Measurements from ENCODE around the gene TMEM234. TPM values are rescaled to one million over a fixed set of nuclear protein-coding genes. Genes with fewer than 3 reads are reported as not detected.
A peak's percentile ranks its signal among the peaks of the same experiment; 100 is the strongest.

Gene TMEM234
- total RNA-seq: 31.8 and 35.5 TPM in 2 replicates

DNA sequence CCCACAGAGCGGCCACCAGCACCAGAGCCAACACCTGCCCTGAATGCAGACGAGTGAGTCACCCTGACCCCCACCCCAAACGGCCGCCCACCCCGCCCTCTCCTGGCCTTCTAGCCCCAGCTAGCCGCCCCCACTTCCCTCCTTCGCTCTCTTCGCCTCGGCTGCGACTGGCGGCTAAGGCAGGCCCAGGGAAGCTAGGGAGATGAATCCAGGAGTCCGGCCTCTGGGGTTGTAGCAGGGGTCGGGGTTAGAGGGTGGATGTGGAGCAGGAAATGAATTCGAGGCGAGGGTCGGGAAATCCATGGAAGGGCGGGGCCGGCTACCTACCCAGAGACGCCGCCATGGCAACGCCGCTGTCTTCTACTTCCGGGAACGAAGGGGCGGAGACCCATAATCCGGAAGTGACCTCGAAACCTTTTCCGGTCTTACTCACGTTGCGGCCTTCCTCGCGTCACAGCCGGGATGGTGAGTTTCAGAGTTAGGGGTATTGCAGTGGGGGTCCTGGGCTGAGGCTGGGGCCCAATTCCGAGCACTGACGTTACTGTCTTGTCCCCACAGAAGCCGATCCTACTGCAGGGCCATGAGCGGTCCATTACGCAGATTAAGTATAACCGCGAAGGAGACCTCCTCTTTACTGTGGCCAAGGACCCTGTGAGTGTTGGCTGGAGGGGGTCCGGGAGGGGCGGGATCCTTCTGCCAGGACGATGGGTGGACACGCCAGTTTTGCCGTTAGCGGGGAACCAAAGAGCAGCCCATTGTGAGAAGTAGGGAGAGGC, at the start of gene TMEM234, which contains the start of gene EIF3I:
TSS of gene TMEM234 (minus strand) at position 374 of the 776 bp plus-strand sequence. CDS start at position 343, 31 bp downstream.
TSS of gene EIF3I (plus strand) at position 428 of the 776 bp plus-strand sequence. CDS start at position 463, 35 bp downstream.
- DNase-seq: peak; percentile 80
- peak within 1 kb of the TSS; percentile 96 for H3K4me3 Mint-ChIP-seq

GRCh38 chr1:32269744-32270143, 47.6 kb upstream of the TMEM234 start:
- Mint-ChIP-seq H3K27me3 (no peaks in the 10 kb centered on the region), H3K4me1 (peaks cover 48% of the 10 kb centered on the region), H3K4me3 (no peak overlapping the region), H3K27ac (no peak overlapping the region), H3K36me3 (ENCODE audit: low read depth) (no peaks in the 10 kb centered on the region), H3K9me3 (no peaks in the 10 kb centered on the region)
- CTCF ChIA-PET: no interaction called here
- TF ChIP-seq, protein P1, sequence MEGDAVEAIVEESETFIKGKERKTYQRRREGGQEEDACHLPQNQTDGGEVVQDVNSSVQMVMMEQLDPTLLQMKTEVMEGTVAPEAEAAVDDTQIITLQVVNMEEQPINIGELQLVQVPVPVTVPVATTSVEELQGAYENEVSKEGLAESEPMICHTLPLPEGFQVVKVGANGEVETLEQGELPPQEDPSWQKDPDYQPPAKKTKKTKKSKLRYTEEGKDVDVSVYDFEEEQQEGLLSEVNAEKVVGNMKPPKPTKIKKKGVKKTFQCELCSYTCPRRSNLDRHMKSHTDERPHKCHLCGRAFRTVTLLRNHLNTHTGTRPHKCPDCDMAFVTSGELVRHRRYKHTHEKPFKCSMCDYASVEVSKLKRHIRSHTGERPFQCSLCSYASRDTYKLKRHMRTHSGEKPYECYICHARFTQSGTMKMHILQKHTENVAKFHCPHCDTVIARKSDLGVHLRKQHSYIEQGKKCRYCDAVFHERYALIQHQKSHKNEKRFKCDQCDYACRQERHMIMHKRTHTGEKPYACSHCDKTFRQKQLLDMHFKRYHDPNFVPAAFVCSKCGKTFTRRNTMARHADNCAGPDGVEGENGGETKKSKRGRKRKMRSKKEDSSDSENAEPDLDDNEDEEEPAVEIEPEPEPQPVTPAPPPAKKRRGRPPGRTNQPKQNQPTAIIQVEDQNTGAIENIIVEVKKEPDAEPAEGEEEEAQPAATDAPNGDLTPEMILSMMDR (IDR thresholded peaks at IDR 0.05): no peak
- DNase-seq (no peak), ATAC-seq (ENCODE audit: low read depth) (no peak)
- intact Hi-C loops (cut with micrococcal nuclease): no loop called here
- POLR2A ChIA-PET: interaction anchor here (0.6 to 1.8 kb wide), 3 partner anchors 8 to 68 kb away, joined by 5 to 8 read pairs (median 6); partner anchors contain the start of gene HDAC1

More for the DNA sequence above, at the start of gene TMEM234, which contains the start of gene EIF3I:
- CTCF ChIA-PET: interaction anchor here (1.7 kb wide), 1 partner anchor 18 kb away, joined by 7 read pairs; no protein-coding TSS in a partner anchor
- intact Hi-C loops (cut with micrococcal nuclease): loop anchor here (1.0 to 5.0 kb wide), 9 partner anchors 14 to 173 kb away; partner anchors contain the start of genes BSDC1, CCDC28B, HDAC1 and LCK
- Mint-ChIP-seq H3K9me3 (no peaks in the 10 kb centered on the region), H3K27ac (peak within 1 kb of the TSS; percentile 95), H3K4me1 (peaks cover 50% of the 10 kb centered on the region), H3K27me3 (no peaks in the 10 kb centered on the region), H3K36me3 (ENCODE audit: low read depth) (peaks cover 56% of the 10 kb centered on the region)
- peak; percentile 85 for ATAC-seq (ENCODE audit: low read depth)
- TF ChIP-seq, protein P1 (IDR thresholded peaks at IDR 0.05): no peak
- POLR2A ChIA-PET: interaction anchor here (0.6 to 5.0 kb wide), 14 partner anchors 13 to 278 kb away, joined by 3 to 47 read pairs (median 6); partner anchors contain the start of genes BSDC1, CCDC28B, DCDC2B and HDAC1

DNA sequence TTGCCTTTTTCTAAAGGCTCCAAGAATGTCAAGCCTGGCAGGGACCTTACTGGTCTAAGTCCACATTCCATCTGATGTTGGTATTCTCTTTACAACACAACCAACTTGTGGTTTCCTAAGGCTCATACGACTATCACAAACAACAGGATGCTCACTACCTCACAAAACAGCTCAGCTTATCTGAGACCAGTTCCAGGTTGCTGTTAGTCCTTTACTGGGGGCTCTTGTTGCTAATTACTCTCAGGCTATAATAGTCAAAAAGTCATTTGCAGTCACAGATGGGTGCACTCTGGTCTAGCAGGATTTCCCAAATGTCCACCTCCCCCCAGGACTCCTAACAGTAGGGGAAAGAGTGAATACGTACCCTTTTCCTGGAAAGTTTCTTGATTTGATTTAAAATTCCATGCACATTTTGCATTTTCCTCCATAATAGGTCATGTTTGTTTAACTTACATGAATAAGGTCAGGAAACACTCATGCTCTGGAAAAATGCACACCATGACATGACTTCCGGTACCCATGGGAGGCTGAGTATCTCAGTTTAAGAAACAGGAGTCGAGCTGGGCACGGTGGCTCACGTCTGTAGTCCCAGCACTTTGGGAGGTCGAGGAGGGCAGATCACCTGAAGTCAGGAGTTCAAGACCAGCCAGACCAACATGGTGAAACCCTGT, 44.9 kb upstream of the TMEM234 start:
- DNase-seq (no peak), ATAC-seq (ENCODE audit: low read depth) (no peak)
- Mint-ChIP-seq H3K27ac (no peak overlapping the region), H3K36me3 (ENCODE audit: low read depth) (no peaks in the 10 kb centered on the region), H3K4me1 (peaks cover 38% of the 10 kb centered on the region), H3K9me3 (no peaks in the 10 kb centered on the region), H3K4me3 (no peak overlapping the region), H3K27me3 (no peaks in the 10 kb centered on the region)
- ChIA-PET POLR2A (interaction anchor here (0.6 to 1.6 kb wide), 3 partner anchors 16 to 25 kb away, joined by 3 to 4 read pairs (median 4); partner anchors contain the start of genes HDAC1 and LCK), CTCF (no interaction called here)
- intact Hi-C loops (cut with micrococcal nuclease): no loop called here
- TF ChIP-seq, protein P1 (IDR thresholded peaks at IDR 0.05): no peak

- Mint-ChIP-seq H3K4me3 (no peak overlapping the region), H3K27ac (no peak overlapping the region), H3K9me3 (no peaks in the 10 kb centered on the region), H3K4me1 (peaks cover 34% of the 10 kb centered on the region), H3K36me3 (ENCODE audit: low read depth) (no peaks in the 10 kb centered on the region), H3K27me3 (no peaks in the 10 kb centered on the region)
- ChIA-PET POLR2A (interaction anchor here (4.3 kb wide), 1 partner anchor 15 kb away, joined by 31 read pairs; the partner anchor contains the start of gene LCK), CTCF (interaction anchor here (1.6 kb wide), 1 partner anchor 25 kb away, joined by 4 read pairs; no protein-coding TSS in a partner anchor)
- DNase-seq (no peak), ATAC-seq (ENCODE audit: low read depth) (no peak)
- TF ChIP-seq, protein P1 (IDR thresholded peaks at IDR 0.05): no peak
- intact Hi-C loops (cut with micrococcal nuclease): loop anchor here (2.0 kb wide), 1 partner anchor 15 kb away; the partner anchor contains the start of gene LCK
Observed at GRCh38 chr1:32265846-32266245, 43.7 kb upstream of the TMEM234 start.
